Skeletal muscle tissue (tissue), 4 donors: ENCODE results near the gene TFDP2. TPM values are rescaled to one million over a fixed set of nuclear protein-coding genes. Genes with fewer than 3 reads are reported as not detected.
"Not testable (repeated sequence)": the region's sequence is repeated elsewhere in the genome, so short reads cannot be mapped to it uniquely, and the experiment has no call there.

Source experiments
- H3K27ac ChIP-seq: one replicate; pipeline ENCODE4 v1.7.0; 2013; ENCODE audit warnings: mild to moderate bottlenecking, low read depth, low read length, inconsistent platforms
- H3K27me3 ChIP-seq, 3 donors: one replicate each; pipeline ENCODE4 v1.7.0; 2013; ENCODE audit warnings: low read length in 3 of 3; ENCODE audit not compliant: control insufficient read depth in 3 of 3, insufficient read depth in 3 of 3
- H3K36me3 ChIP-seq, 3 donors: one replicate each; pipeline ENCODE4 v1.7.0; 2013; ENCODE audit warnings: low read length in 3 of 3; ENCODE audit not compliant: control insufficient read depth in 3 of 3, insufficient read depth in 3 of 3
- H3K4me1 ChIP-seq, 3 donors: one replicate each; pipeline ENCODE4 v1.7.0; 2013; ENCODE audit warnings: low read length in 3 of 3, mild to moderate bottlenecking in 3 of 3; ENCODE audit not compliant: control insufficient read depth in 3 of 3, insufficient read depth in 3 of 3
- H3K4me3 ChIP-seq, 3 donors: one replicate each; pipeline ENCODE4 v1.7.0; 2013; ENCODE audit warnings: low read length in 3 of 3
- H3K9ac ChIP-seq, 3 donors: one replicate each; pipeline ENCODE4 v1.7.0; 2013; ENCODE audit warnings: low read length in 3 of 3, mild to moderate bottlenecking in 3 of 3, moderate library complexity in 2 of 3, low read depth in 1 of 3
- H3K9me3 ChIP-seq, 3 donors: one replicate each; pipeline ENCODE4 v1.7.0; 2013; ENCODE audit warnings: low read length in 3 of 3; ENCODE audit not compliant: control insufficient read depth in 3 of 3
- total RNA-seq: library from RNA; depleted of rRNA; stranded (reverse); fragments of >200 nt; gene quantifications from one replicate; pipeline ENCODE4 v1.2.3, GENCODE V29; 2014
- donor health status: Osteomylitis.

TFDP2 gene
- total RNA-seq, 1 donor from 2014 or later = 29.2 TPM

DNA sequence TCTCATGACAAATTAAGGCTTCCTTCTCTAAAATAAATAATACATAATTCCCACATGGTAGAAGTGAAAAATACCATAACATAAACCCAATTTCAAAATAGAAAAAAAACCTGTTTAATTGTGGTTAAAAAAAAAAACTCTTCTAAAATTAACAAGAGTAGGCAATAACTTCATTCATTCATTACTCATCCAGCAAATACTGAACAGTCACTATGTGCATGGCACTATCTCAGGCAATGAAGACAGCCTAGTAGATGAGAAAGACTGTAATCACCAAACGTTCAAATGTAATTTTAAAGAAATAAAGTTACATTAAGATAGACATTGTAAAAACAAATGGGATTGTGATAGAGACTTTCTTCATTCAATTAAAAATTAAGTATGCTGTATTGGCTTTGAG lies 43.4 kb downstream of the TFDP2 start:
- no peak overlapping the region for H3K27ac ChIP-seq
- H3K9ac ChIP-seq = no peak overlapping the region
- H3K9me3 ChIP-seq = no peaks in the 10 kb centered on the region
- no peak overlapping the region for H3K4me3 ChIP-seq
- no peaks in the 10 kb centered on the region for H3K4me1 ChIP-seq
- no peaks in the 10 kb centered on the region for H3K27me3 ChIP-seq
- no peaks in the 10 kb centered on the region for H3K36me3 ChIP-seq

DNA sequence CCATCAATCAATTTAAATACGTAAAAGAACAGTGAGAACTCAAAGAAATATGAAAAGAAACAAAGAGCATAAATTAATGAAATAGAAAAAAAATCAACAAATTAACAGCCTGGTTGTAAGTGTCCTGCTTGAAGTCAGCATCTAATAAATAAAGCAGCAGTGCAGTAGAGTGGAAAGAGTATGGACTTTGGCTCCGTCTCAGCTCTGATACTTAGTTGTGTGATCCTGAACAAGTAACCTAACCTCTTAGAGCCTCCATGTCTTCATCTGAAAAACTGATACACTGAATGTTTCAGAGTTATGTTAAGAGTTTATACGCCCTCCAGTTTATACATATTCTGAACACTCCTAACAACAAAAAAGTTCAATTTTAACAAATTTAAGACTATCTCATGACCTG lies 44.6 kb downstream of the TFDP2 start:
- no peak overlapping the region for H3K9ac ChIP-seq
- H3K27me3 ChIP-seq = no peaks in the 10 kb centered on the region
- H3K4me3 ChIP-seq = no peak overlapping the region
- H3K27ac ChIP-seq = no peak overlapping the region
- H3K4me1 ChIP-seq = no peaks in the 10 kb centered on the region
- H3K9me3 ChIP-seq = no peaks in the 10 kb centered on the region
- H3K36me3 ChIP-seq = no peaks in the 10 kb centered on the region

DNA sequence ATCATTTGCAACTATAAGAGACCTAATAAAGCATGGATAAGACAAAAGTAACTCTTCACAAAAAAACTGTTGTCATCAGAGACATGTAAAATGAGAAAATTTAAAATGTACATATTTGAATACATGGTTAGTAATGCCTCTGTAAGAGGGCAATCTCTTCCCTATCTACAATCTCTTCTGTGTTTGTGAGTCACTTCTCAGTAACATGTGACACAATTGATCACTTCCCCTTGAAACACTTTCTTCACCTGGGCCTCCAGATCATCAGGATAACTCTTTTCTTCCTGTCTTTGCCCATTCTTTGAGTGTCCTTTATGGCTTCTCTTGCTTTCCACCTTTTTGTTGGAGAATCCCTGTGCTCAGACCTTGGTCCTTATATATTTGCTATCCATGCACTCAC lies 50.4 kb downstream of the TFDP2 start:
- H3K27me3 ChIP-seq = no peaks in the 10 kb centered on the region
- no peaks in the 10 kb centered on the region for H3K4me1 ChIP-seq
- no peaks in the 10 kb centered on the region for H3K36me3 ChIP-seq
- H3K9ac ChIP-seq = no peak overlapping the region
- H3K9me3 ChIP-seq = no peaks in the 10 kb centered on the region
- no peak overlapping the region for H3K27ac ChIP-seq
- no peak overlapping the region for H3K4me3 ChIP-seq

DNA sequence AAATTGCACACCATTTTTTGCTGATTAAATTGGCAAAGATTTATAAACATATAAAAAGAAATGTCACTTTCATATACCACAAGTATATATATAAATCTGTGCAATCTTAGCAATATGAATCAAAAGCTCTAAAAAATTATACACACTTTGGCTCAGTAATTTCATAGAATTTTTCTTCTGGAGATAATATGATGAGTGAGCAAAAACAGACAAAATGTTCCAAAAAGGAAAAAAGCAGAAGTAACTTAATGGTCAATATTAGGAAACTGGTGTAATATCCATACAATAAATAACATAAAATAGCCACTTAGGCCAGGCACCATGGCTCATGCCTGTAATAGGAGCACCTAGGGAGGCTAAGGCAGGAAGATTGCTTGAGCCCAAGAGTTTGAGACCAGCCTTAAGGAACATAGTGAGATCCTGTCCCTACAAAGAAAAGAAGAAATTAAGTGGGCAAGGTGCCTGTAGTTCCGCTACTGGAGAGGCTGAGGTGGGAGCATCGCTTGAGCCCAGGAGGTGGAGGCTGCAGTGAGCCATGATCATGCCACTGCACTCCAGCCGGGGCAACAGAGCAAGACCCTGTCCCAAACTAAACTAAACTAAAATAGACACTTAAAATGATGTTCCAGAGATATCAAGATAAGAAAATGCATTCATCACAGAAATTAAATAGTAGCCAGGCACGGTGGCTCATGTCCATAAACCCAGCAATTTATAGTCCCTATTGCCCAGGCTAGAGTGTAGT lies 52.1 kb downstream of the TFDP2 start:
- Histone ChIP-seq H3K36me3 (no peaks in the 10 kb centered on the region), H3K4me1 (no peaks in the 10 kb centered on the region), H3K27me3 (no peaks in the 10 kb centered on the region), H3K9ac (no peak overlapping the region), H3K4me3 (no peak overlapping the region), H3K27ac (no peak overlapping the region), H3K9me3 (no peaks in the 10 kb centered on the region)

DNA sequence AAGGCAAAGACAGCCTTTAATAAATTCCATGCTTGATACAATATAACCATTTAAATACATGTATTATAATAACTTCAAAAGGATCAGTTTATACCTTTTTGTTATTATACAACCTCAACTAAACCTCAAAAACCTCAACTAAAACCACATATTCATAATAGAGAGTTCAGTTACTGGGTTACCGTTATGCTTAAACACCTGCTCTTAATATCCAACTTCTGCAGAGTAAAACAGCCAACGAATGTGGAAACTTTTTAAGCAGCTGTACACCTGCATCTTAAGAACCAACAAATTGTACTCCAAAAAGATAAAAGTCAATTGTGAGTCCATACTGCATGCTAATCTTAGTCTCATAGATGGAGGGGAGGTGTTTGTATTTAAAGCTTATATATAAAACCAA lies 53.5 kb downstream of the TFDP2 start:
- Histone ChIP-seq H3K4me3 (no peak overlapping the region), H3K4me1 (no peaks in the 10 kb centered on the region)

DNA sequence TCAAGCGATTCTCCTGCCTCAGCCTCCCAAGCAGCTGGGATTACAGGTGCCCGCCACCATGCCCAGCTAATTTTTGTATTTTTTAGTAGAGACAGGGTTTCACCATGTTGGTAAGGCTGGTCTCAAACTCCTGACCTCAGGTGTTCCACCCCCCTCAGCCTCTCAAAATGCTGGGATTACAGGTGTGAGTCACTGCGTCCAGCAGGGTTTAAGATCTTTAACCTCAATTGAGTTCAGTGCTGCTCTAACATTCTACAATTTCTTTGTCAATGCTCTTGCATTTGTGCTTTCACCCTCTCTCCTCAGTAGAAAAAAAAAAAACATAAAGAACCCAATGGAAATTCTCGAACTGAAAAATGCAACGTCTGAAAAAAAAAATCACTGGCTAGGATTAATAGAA lies 60.4 kb downstream of the TFDP2 start:
- not testable (repeated sequence) for H3K36me3 ChIP-seq, H3K27me3 ChIP-seq, H3K9me3 ChIP-seq, H3K9ac ChIP-seq, H3K4me3 ChIP-seq, H3K4me1 ChIP-seq, H3K27ac ChIP-seq

More for the DNA sequence above, 53.5 kb downstream of the TFDP2 start:
- H3K27ac ChIP-seq = no peak overlapping the region
- no peak overlapping the region for H3K9ac ChIP-seq
- H3K9me3 ChIP-seq = no peaks in the 10 kb centered on the region
- no peaks in the 10 kb centered on the region for H3K27me3 ChIP-seq
- H3K36me3 ChIP-seq = no peaks in the 10 kb centered on the region

DNA sequence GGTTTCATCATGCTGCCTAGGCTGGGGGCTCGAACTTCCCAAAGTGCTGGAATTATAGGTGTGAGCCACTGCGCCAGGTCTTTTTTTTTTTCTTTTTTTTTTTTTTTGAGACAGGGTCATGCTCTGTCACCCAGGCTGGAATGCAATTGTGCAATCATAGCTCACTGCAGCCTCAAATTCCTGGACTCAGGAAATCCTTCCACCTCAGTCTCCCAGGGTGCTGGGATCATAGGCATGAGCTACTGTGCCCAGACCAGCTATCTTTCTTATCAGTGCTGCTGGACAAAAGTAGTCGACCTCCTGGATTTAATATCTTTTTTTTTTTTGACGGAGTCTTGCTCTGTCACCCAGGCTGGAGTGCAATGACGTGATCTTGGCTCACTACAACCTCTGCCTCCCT lies 60.8 kb downstream of the TFDP2 start:
- Histone ChIP-seq H3K27ac (no peak overlapping the region), H3K27me3 (no peaks in the 10 kb centered on the region), H3K9me3 (no peaks in the 10 kb centered on the region), H3K4me1 (no peaks in the 10 kb centered on the region), H3K9ac (no peak overlapping the region), H3K36me3 (no peaks in the 10 kb centered on the region), H3K4me3 (no peak overlapping the region)

DNA sequence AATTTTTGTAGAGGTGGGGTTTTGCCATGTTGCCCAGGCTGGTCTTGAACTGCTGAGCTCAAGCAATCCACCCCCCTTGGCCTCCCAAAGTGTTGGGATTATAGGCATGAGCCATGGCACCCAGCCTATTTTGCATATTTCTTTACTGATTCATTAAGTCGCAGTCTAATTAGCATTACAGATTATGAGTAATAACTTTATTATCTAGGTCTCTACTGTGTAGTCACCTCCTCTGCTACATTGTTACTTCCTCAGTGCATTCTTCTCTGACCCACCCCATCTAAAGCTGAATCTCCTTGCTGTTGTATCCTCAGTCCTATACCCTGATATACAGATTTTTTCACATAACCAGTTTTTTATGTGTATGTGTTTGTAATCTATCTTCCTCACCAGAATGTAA lies 61.7 kb downstream of the TFDP2 start:
- Histone ChIP-seq H3K9me3 (no peaks in the 10 kb centered on the region), H3K9ac (no peak overlapping the region), H3K27me3 (no peaks in the 10 kb centered on the region), H3K4me1 (no peaks in the 10 kb centered on the region), H3K36me3 (no peaks in the 10 kb centered on the region), H3K4me3 (no peak overlapping the region), H3K27ac (no peak overlapping the region)

DNA sequence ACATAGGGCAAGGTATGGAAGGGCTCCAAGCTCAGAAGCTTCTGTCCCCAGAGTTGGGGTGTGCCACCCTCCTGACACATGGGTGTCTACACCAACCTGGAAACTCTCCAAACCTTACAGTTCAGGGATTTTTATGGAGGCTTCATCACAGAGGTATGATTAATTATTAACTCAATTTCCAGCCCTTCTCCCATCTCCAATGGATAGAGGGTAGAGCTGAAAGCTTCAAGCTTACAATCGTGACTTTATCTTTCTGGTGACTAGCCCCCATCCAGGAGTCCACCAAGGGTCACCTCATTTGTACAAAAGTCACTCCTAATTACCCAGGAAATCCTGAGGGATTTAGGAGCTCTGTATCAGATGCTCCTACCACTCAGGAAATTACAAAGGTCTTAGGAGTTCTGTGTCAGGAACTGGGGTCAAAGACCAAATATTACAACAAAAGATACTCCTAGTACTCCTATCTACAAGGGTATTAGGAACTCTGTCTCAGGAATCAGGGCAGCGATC lies 62.7 kb downstream of the TFDP2 start:
- no peaks in the 10 kb centered on the region for H3K27me3 ChIP-seq

DNA sequence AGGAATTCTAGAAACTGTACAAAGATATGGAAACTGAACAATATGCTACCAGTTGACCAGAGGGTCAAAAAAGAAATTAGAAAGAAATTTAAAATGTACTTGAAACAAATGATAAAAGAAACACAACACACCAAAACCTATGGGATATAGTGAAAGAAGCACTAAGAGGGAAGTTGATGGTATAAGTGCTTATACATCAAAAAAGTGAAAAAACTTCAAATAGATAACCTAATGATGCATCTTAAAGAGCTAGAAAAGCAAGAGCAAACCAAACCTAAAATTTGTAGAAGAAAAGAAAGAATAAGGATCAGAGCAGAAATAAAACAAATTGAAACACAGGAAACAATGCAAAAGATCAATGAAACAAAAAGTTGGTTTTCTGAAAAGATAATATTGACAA lies 68.2 kb downstream of the TFDP2 start:
- H3K9ac ChIP-seq = no peak overlapping the region
- H3K4me1 ChIP-seq = no peaks in the 10 kb centered on the region

More for the DNA sequence above, 62.7 kb downstream of the TFDP2 start:
- Histone ChIP-seq H3K36me3 (no peaks in the 10 kb centered on the region), H3K27ac (no peak overlapping the region), H3K4me1 (no peaks in the 10 kb centered on the region), H3K9me3 (no peaks in the 10 kb centered on the region), H3K9ac (no peak overlapping the region), H3K4me3 (no peak overlapping the region)

More for the DNA sequence above, 68.2 kb downstream of the TFDP2 start:
- Histone ChIP-seq H3K4me3 (no peak overlapping the region), H3K9me3 (no peaks in the 10 kb centered on the region), H3K36me3 (peaks cover 0 to 4% (median 0%) of the 10 kb centered on the region in 3 donors), H3K27me3 (no peaks in the 10 kb centered on the region), H3K27ac (no peak overlapping the region)
